ENCODE results near the gene KIRREL3. TPM values are rescaled to one million over a fixed set of nuclear protein-coding genes. Genes with fewer than 3 reads are reported as not detected.

The KIRREL3 gene
- polyA plus RNA-seq, 1 donor (not counting 4 experiments of a cell fraction or from before 2014, with no cell fraction given), result 0.04 TPM

GRCh38 chr11:126438691-126439090 lies 561.9 kb downstream of the KIRREL3 start:
- no peak for FAIRE-seq
- no peak overlapping the region for H3K4me3 ChIP-seq (ENCODE audit: control insufficient read depth in 2 of 3, extremely low read depth in 1 of 3, insufficient read depth in 2 of 3, low read depth in 1 of 3, low read length in 3 of 3)
- dilution Hi-C loops (cut with MboI; ENCODE audit: extremely low pct_ligation_motif_present, low sequenced_read_pairs), result no loop called here

GRCh38 chr11:126438272-126438671 lies 562.3 kb downstream of the KIRREL3 start:
- FAIRE-seq (no peak), DNase-seq (ENCODE audit: low read depth, low spot score) (no peak)
- Histone ChIP-seq H3K27ac (ENCODE audit: control insufficient read depth, insufficient read depth, low read length) (no peak overlapping the region), H3K9me3 (ENCODE audit: control insufficient read depth, low read depth, low read length) (no peaks in the 10 kb centered on the region), H3K4me2 (ENCODE audit: control insufficient read depth, extremely low read depth, insufficient read depth, low read depth, low read length) (no peak overlapping the region), H3K4me3 (ENCODE audit: control insufficient read depth in 2 of 3, extremely low read depth in 1 of 3, insufficient read depth in 2 of 3, low read depth in 1 of 3, low read length in 3 of 3) (no peak overlapping the region), H4K20me1 (ENCODE audit: control insufficient read depth, extremely low read depth, insufficient read depth, low read length) (no peaks in the 10 kb centered on the region), H3K9ac (ENCODE audit: control insufficient read depth, extremely low read depth, insufficient read depth, low read length) (no peak overlapping the region), H3K9me1 (ENCODE audit: control insufficient read depth, extremely low read depth, insufficient read depth, low read length) (no peaks in the 10 kb centered on the region), H3K36me3 (ENCODE audit: control insufficient read depth in 2 of 2, extremely low read depth in 1 of 2, insufficient read depth in 2 of 2, low read length in 2 of 2) (no peaks in the 10 kb centered on the region), H3K4me1 (ENCODE audit: control insufficient read depth, extremely low read depth, insufficient read depth, low read length) (no peaks in the 10 kb centered on the region), H3K27me3 (ENCODE audit: control insufficient read depth, extremely low read depth, insufficient read depth, low read length) (peaks cover 16% of the 10 kb centered on the region), H2AFZ (ENCODE audit: control insufficient read depth, low read length) (no peak overlapping the region), H3K79me2 (ENCODE audit: control insufficient read depth, insufficient read depth, low read length) (no peaks in the 10 kb centered on the region)
- dilution Hi-C loops (cut with MboI; ENCODE audit: extremely low pct_ligation_motif_present, low sequenced_read_pairs), result no loop called here
- TF ChIP-seq EZH2 (IDR thresholded peaks at IDR 0.05; ENCODE audit: low read length), result no peak
- no peak for TF ChIP-seq CTCF (optimal IDR thresholded peaks at IDR 0.05 in 1 of 3, IDR thresholded peaks at IDR 0.05 in 1 of 3, conservative IDR thresholded peaks at IDR 0.05 in 1 of 3; ENCODE audit: extremely low read depth in 1 of 3, insufficient read depth in 2 of 3, low read length in 3 of 3)

More at GRCh38 chr11:126438691-126439090, 561.9 kb downstream of the KIRREL3 start:
- no peak overlapping the region for H3K9ac ChIP-seq (ENCODE audit: control insufficient read depth, extremely low read depth, insufficient read depth, low read length)
- no peak overlapping the region for H3K4me2 ChIP-seq (ENCODE audit: control insufficient read depth, extremely low read depth, insufficient read depth, low read depth, low read length)
- H2AFZ ChIP-seq (ENCODE audit: control insufficient read depth, low read length), result no peak overlapping the region
- H3K27me3 ChIP-seq (ENCODE audit: control insufficient read depth, extremely low read depth, insufficient read depth, low read length), result peaks cover 16% of the 10 kb centered on the region
- H3K9me3 ChIP-seq (ENCODE audit: control insufficient read depth, low read depth, low read length), result no peaks in the 10 kb centered on the region
- no peaks in the 10 kb centered on the region for H3K79me2 ChIP-seq (ENCODE audit: control insufficient read depth, insufficient read depth, low read length)
- DNase-seq (ENCODE audit: low read depth, low spot score), result no peak
- no peaks in the 10 kb centered on the region for H4K20me1 ChIP-seq (ENCODE audit: control insufficient read depth, extremely low read depth, insufficient read depth, low read length)
- no peaks in the 10 kb centered on the region for H3K36me3 ChIP-seq (ENCODE audit: control insufficient read depth in 2 of 2, extremely low read depth in 1 of 2, insufficient read depth in 2 of 2, low read length in 2 of 2)
- no peaks in the 10 kb centered on the region for H3K9me1 ChIP-seq (ENCODE audit: control insufficient read depth, extremely low read depth, insufficient read depth, low read length)
- H3K27ac ChIP-seq (ENCODE audit: control insufficient read depth, insufficient read depth, low read length), result no peak overlapping the region
- no peaks in the 10 kb centered on the region for H3K4me1 ChIP-seq (ENCODE audit: control insufficient read depth, extremely low read depth, insufficient read depth, low read length)
- no peak for TF ChIP-seq CTCF (optimal IDR thresholded peaks at IDR 0.05 in 1 of 3, IDR thresholded peaks at IDR 0.05 in 1 of 3, conservative IDR thresholded peaks at IDR 0.05 in 1 of 3; ENCODE audit: extremely low read depth in 1 of 3, insufficient read depth in 2 of 3, low read length in 3 of 3)
- no peak for TF ChIP-seq EZH2 (IDR thresholded peaks at IDR 0.05; ENCODE audit: low read length)
